ENCODE measurements around the gene HLA-C.

- TF ChIP-seq TCF7L2 (IDR thresholded peaks at IDR 0.05; ENCODE audit: low read depth, low read length) (no peak), CTCF (IDR thresholded peaks at IDR 0.05) (no peak), REST (IDR thresholded peaks at IDR 0.05; ENCODE audit: insufficient read depth in 1 of 2, low read depth in 2 of 2, low read length in 1 of 2) (no peak), POLR2AphosphoS5 (IDR thresholded peaks at IDR 0.05; ENCODE audit: low read depth, low read length) (no peak)
Measured at GRCh38 chr6:31308845-31309175, 36.9 kb upstream of the HLA-C start.

Data from Panc1 (cell line).